K562 (cell line): ENCODE data around the gene HBG1. TPM values are rescaled to one million over a fixed set of nuclear protein-coding genes. Genes with fewer than 3 reads are reported as not detected.

ENCODE experiments used
- CAMTA2 ChIP-seq: fragments of 250-450 bp; sonication (Bioruptor Pico); conservative IDR thresholded peaks from 2 replicates; pipeline ENCODE4 v1.5.1; 2022
- CBX2 ChIP-seq: fragments of 200-600 bp; sonication (generic); IDR thresholded peaks from one replicate; pipeline ENCODE4 v1.6.1; 2012; ENCODE audit warnings: mild to moderate bottlenecking, low read length, inconsistent platforms; ENCODE audit not compliant: insufficient read depth, poor library complexity, severe bottlenecking
- MCM3 ChIP-seq: fragments of 450-650 bp; IDR thresholded peaks from 2 replicates; pipeline ENCODE4 v1.6.1; 2016
- RBBP5 ChIP-seq: fragments of 200-600 bp; sonication (generic); IDR thresholded peaks from 2 replicates; pipeline ENCODE4 v1.6.1; 2012; ENCODE audit warnings: borderline replicate concordance, mild to moderate bottlenecking, low read length, control low read depth, inconsistent platforms; ENCODE audit not compliant: insufficient read depth, poor library complexity, severe bottlenecking
- RBFOX2 ChIP-seq: fragments of 200-400 bp; formaldehyde crosslinking; IDR thresholded peaks from 2 replicates; pipeline ENCODE4 v1.6.1; 2017; ENCODE audit warnings: low read depth, mild to moderate bottlenecking, low read length, moderate library complexity
- SIN3A ChIP-seq, 2 experiments: fragments of 150-350 bp in 1 of 2; IDR thresholded peaks; 2 replicates each; pipeline ENCODE4 v1.6.1; 2011 to 2016; ENCODE audit warnings: borderline replicate concordance in 2 of 2, low read depth in 2 of 2, low read length in 2 of 2, mild to moderate bottlenecking in 2 of 2, moderate library complexity in 2 of 2; ENCODE audit not compliant: control insufficient read depth in 1 of 2
- SMARCC2 ChIP-seq: fragments of 450-650 bp; IDR thresholded peaks from 2 replicates; pipeline ENCODE4 v1.6.1; 2017; ENCODE audit warnings: antibody characterized with exemption, moderate library complexity, mild to moderate bottlenecking, low read depth
- SPI1 ChIP-seq: IDR thresholded peaks from 2 replicates; pipeline ENCODE4 v1.6.1; 2011; ENCODE audit warnings: low read depth, low read length, control low read depth, borderline replicate concordance
- ZBTB8A ChIP-seq: fragments of 450-650 bp; IDR thresholded peaks from 2 replicates; pipeline ENCODE4 v1.6.1; 2018; ENCODE audit warnings: mild to moderate bottlenecking, moderate library complexity; ENCODE audit not compliant: partially characterized antibody
- ZNF318 ChIP-seq, 2 experiments: fragments of 450-650 bp; IDR thresholded peaks; 2 replicates each; pipeline ENCODE4 v1.6.1; 2016; ENCODE audit warnings: mild to moderate bottlenecking in 2 of 2, borderline replicate concordance in 1 of 2, low read depth in 1 of 2, moderate library complexity in 1 of 2
- ZNF512 ChIP-seq: IDR thresholded peaks from 2 replicates; pipeline ENCODE4 v1.6.1; 2016; ENCODE audit warnings: missing genetic modification characterization, missing compliant biosample characterization
- polyA plus RNA-seq, 8 experiments: library from polyadenylated mRNA; depleted of rRNA in 4 of 8; stranded (reverse) in 5 of 8; unstranded in 3 of 8; fragments of >200 nt; fragmentation: Nextera tagmentation in 2 of 8; fragmentation: Illumina TruSeq in 1 of 8; extraction: Ambion mirVana in 2 of 8; extraction: Trizol in 1 of 8; gene quantifications; 2 replicates each; pipeline versions ENCODE4 v1.2.1 to v1.2.3, GENCODE V29; 2011 to 2014; ENCODE audit warnings: inconsistent platforms in 1 of 8, missing spikeins in 1 of 8
- total RNA-seq, 7 experiments: library from RNA; depleted of rRNA in 6 of 7; stranded (reverse); fragments of >200 nt in 6 of 7; fragmentation: Illumina TruSeq in 2 of 7; extraction: Trizol in 2 of 7; gene quantifications; 2 replicates each; pipeline versions ENCODE4 v1.2.1 to v1.2.3, GENCODE V29; 2011 to 2021; ENCODE audit warnings: low replicate concordance in 1 of 7

HBG1 gene
- total and polyA plus RNA-seq, 9 of the 15 experiments (the other 6 are each of a cell fraction or from before 2014, with no cell fraction given): 1,066 to 16,338 (median 4,898) TPM

- TF ChIP-seq SIN3A (IDR thresholded peaks at IDR 0.05; ENCODE audit: borderline replicate concordance in 2 of 2, control insufficient read depth in 1 of 2, low read depth in 2 of 2, low read length in 2 of 2) (peak in 1 of 2 experiments; percentile 39; a peak in 1 of 4 replicates), MCM3 (no peak), CAMTA2 (CRISPR knock-in tag) (peak; percentile 72), RBBP5 (peak; percentile 17), ZNF512 (tag) (0 out of 2 replicates have a peak, but pooled peaks have one; percentile 67), SPI1 (no peak), RBFOX2 (0 out of 2 replicates have a peak, but pooled peaks have one; percentile 8), ZBTB8A (no peak), CBX2 (no peak), ZNF318 (IDR thresholded peaks at IDR 0.05; ENCODE audit: borderline replicate concordance in 1 of 2, low read depth in 1 of 2) (no peak), SMARCC2 (0 out of 2 replicates have a peak, but pooled peaks have one; percentile 35)
These were observed 2.1 kb upstream of the HBG1 start (continued) for GRCh38 chr11:5251746-5252145.
